HG02938 (cell line): Measurements from ENCODE around the gene MOBP.
"Not testable (repeated sequence)": the region's sequence is repeated elsewhere in the genome, so short reads cannot be mapped to it uniquely, and the experiment has no call there.

Experiments
- ATAC-seq: cut with Tn5 transposase; IDR thresholded peaks from one replicate; pipeline ENCODE4 v1.9.1; 2021; ENCODE audit warnings: mild to moderate bottlenecking, moderate library complexity; ENCODE audit not compliant: unreplicated experiment

MOBP gene

DNA sequence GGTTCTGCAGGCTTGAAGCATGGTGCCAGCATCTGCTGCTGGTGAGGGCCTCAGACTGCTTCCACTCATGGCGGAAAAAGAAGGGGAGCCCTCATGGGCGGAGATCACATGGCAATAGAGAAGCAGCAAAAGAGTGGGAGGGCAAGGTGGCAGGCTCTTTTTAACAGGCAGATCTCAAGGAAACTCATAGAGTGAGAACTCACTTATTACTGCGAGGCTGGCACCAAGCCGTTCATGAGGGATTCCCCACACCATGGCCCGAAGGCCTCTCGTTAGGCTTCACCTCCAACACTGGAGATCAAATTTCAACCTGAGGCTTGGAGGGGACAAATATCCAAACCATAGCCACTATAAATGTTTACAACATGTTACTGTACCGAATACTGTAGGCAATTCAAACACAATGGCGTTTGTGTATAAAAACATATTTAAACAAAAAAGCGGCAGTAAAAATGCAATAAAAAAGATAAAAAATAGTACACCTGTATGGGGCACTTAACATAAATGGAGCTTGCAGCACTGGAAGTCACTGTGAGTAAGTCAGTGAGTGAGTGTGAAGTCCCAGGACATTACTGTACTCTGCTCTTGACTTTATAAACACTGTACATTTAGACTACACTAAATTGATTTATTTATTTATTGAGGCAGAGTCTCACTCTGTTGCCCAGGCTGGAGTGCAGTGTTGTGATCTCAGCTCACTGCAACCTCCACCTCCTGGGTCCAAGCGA is 18.8 kb upstream of the MOBP start:
- no peak for ATAC-seq

DNA sequence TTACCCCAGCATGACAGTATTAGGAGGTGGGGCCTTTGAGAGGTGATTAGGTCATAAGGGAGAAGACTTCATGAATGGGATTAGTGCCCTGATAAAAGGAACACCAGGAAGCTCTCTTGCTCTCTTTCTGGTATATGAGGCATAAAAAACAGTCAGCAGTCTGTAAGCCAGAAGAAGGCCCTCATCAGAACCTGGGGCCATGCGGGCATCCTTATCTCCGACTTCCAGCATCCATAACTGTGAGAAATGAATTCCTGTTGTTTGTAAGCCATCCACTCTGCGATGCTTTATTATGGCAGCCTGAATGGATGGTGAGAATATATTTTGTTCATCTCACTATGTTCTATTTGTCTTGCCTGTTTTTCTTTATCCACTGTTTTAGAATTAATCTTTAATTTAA is 17.7 kb upstream of the MOBP start:
- ATAC-seq = no peak

DNA sequence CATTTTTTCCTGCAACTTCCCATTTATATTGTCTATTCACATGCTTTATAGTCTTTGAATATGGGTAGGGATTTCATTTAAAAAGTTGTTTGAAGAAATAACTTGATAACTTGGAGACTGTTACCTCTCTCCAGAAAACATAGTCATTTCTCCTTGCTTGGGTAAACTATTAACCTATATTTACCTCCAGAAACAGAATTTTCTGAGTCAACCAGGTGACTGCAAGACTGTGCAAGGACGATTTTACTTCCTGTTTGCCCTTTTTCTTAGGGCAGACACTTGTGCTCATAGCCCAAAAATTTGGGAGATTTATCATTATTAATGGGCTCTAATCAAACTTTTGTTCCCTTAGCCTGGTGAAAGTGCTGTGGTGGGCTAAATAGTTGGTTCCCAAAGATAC is 14.3 kb upstream of the MOBP start:
- peak; percentile 87 for ATAC-seq

DNA sequence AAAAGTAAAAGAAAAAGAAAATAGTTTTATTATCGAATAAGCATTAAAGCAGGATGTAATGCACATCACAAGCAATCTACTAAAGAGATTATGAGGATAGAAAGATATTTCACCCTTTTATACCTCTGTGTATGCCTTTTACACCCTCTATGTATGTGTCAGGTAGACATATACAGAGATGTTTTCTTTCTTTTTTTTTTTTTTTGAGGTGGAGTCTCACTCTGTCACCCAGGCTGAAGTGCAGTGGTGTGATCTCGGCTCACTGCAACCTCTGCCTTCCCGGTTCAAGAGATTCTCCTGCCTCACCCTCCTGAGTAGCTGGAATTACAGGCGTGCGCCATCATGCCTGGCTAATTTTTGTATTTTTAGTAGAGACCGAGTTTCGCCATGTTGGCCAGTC is 13.6 kb upstream of the MOBP start:
- ATAC-seq = not testable (repeated sequence)

DNA sequence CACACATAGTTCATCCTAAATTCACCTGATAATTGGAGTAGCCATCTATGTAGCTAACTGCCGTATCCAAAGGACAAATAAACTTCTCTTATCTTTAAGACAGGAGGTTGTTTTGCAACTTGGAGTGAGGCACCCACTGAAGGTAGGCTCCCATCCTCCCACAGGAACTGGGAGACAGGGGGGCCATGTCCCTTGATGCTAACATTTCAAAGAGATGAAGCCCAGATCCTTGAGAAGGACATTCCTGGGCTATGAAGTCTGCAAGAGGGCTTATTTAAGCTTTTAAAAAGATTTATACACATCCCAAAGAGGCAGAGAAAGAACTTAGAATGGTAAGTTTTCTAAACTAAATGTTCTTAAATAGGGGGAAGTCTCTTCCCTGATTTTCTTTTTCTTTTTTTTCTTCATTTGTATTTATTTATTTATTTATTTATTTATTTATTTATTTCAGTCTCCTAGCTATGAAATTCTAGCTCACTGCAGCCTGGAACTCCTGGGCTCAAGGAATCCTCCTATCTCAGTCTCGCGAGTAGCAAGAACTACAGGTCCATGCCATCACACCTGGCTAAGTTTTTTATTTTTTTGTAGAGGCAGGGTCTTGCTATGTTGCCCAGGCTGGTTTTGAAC is 12.8 kb upstream of the MOBP start:
- no peak for ATAC-seq

DNA sequence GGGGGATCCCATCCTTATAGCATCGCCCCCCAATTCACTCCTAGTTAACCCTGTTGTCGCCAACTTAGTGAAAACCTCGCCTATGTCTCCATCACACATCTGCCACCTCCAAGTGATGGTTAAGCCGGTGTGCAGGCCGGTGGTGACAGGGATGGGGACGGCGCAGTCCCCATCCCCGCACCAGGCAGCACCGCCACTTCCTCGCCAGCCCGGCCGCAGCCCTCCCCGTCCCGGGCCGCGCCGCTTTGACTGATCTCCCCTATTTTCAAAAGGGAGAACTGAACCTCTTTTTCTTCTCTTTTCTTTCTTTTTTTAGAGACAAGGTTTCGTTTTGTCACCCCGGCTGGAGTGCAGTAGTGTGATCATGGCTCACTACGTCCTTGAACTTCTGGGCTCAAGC is 11.3 kb upstream of the MOBP start:
- ATAC-seq = no peak

DNA sequence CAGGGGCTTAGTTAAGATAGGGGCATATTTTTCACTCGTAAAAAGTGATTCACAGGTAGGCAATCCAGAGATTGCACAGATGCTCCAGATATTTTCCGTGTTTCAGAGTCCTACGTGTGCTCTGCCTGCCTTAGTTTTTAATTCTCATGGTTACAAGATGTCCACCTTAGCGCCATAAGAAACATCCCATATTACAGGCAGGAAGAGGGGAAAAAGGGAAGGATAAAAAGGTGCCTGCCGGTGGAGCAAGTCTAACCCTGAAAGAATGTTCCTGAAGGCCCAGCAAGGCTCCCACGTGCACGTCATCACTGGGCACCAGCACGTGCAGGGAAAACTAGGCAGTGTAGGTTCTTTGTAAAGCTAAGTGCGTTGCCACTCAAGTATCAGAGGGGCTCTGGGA is 10.1 kb upstream of the MOBP start:
- no peak for ATAC-seq

DNA sequence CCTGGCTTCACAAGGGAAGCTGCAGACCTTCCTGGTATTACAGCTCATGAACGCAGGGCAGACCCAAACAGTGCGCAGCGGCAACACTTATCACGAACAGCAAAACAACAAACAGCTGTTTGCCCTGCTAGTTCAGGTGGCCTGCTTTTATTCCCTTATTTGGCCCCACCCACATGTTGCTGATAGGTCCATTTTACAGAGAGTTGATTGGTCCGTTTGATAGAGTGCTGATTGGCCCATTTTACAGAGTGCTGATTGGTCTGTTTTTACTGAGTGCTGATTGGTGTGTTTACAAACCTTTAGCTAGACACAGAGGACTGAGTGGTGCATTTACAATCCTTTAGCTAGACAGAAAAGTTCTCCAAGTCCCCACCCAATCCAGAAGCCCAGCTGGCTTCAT is 8.9 kb upstream of the MOBP start:
- not testable (repeated sequence) for ATAC-seq

DNA sequence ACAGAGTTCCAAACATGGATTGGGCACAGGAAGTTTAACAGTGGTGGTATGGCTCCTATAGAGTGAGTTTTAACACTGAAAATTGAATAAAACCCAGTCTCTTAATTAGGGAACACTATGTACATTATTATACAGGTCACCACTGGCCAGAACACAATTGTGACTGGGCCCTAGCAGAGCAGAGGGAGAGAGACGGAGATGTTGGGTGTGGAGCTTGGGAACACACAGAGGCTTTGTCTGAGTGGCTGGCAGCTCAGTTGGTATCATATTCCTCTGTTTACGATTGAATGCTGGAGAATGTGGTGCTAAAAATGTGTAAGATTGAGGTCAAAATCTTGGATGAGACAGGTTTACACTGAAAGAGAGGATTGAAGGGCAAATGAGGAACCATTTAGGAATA is 6.8 kb upstream of the MOBP start:
- ATAC-seq = no peak

DNA sequence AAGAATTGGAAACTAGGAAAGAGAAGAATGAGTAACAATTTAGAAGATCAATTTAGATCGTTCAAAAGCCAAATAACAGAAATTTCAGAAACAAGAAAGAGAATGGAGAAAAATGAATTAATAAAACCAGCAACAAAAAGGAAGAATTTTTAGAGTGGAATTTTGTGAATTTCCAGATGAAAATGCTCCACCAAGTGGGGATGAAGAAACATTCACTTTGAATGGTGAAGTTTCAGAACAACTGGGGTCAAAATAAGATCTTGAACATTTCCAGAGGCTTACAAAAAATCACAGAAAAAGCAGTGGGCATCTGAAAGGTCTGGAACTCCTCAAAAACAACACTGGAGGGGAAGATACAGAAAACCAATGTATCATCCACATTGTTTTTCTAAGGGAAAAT is 4.2 kb upstream of the MOBP start:
- no peak for ATAC-seq

DNA sequence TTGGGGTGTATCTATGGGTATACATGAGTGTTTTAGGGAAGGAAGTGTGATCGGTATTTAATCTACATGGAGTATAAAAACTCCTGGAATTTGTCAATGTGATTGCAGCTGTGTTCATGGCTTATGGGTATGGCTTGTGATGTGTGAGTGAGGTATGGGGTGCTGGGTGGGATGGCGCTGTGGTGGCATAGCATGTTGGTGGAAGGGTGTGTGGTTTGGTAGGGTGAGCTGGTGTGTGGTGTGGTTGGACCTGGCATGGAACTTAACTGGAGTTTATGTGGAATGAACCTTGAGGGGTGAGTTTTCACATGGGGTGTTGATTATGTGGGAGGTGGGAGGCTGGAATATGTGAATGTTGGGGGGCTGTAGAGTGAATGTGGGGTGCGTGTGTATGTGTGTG is 492 bp upstream of the MOBP start:
- no peak for ATAC-seq

DNA sequence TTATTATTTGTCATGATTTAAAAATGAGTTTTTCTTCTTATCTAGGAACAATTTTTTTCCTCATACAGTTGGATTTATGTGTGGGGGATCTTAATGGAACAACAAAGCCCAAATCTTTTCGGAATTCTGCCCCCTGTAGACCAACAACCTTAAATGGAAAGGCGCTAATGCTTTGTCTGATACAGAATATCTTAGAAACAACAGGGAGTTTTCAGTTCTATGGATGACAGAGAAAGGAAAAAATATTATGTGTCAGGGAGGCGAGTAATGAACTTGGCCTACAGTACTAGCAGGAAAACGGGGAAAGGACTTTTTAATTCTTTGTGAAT is 592 bp downstream of the MOBP start:
- no peak for ATAC-seq

DNA sequence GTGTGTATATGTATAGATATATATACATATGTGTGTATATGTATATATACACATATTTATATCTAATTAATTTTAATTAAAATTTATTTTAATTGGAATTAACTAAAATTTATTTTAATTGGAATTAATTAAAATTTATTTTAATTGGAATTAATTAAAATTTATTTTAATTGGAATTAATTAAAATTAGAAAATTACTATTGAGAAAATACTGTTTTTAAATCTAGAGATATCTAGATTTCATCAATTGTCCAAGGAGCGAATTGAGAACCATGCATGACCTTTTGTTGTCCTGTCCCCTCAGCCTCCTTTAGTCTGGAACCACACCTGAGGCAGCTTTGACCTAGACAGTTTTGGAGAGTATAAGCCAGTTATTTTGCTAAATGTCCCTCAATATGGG is 1.8 kb downstream of the MOBP start:
- ATAC-seq = no peak

DNA sequence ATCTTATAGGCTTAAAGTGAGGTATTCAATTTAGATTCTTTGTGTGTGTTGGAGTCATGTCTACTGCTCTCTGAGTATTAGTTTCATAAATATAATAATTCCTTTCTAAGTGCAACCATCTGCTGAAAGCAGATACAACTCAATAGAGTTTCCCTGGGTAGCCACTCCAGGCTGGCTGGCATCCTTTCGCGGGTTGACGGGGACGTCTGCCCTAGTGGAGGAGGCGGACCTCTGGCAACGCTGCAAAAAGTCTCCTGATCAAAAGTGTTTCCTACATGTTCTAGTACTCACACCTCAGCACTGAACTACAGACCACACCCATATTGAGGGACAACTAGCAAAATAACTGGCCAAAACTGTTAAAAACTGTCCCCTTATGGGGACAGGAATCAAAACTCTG is 2.5 kb downstream of the MOBP start:
- no peak for ATAC-seq

DNA sequence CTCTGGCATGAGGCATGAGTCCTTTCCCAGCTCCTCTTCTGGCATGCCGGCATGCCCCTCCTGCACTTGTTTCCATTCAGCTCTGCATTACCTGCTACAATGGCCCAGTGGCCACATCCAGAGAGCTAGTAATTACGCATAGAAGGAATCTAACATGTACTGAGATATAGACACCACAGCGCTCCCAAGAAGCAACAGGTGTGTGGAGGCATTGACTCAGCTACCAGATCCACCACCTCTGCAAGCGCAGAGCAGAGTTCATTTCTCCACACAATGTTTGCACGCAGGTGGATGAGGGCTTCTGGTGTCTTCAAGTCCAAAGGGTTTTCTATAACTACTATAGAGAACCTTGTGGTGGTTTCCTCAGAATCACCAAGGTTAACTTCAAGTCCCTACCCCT is 4.2 kb downstream of the MOBP start:
- ATAC-seq = no peak

DNA sequence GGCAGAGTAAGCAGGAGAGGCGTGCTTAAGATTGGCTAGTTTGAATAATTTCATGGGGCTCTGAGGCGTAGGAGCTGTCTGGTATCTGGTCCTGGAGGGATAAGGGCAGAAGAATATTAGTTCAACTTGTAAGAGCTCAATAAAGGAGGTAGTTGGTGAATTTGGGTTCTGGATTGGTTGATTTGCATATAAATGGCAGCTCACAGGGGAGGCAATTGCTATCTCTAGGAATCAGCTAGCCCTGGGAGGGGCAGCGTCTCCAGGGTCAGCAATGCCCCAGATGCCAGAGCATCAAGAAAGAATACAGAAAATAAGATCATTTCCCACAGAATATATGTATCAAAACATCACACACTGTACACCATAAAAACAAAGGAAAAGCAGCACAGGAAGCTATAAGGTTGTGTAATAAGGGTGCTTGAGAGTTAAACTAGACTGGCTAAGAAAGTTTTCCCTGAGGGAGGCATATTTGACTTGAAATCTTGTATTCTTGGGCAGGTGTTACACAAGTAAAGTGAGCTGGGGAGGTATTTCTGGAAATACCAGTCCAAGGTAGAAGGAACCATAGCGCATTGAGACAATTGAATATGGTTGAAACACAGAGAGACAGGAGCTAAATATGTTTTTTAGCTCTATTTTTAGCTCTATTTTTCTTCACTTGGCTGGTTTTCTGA is 6.1 kb downstream of the MOBP start:
- ATAC-seq = no peak

DNA sequence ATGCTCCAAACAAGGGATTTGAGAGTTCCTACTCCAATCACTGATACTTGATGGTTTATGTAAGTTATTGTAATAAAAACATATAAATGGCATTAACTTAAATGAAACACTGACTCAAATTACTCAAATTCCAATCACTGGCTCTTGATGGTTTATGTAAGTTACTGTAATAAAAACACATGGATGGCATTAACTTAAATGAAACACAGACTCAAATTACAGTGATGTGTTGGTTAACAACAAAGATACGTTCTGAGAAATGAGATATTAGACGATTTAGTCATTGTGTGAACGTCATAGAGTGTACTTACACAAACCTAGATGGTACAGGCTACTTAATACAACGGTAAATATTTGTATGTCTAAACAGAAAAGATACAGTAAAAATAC is 6.6 kb downstream of the MOBP start:
- no peak for ATAC-seq

DNA sequence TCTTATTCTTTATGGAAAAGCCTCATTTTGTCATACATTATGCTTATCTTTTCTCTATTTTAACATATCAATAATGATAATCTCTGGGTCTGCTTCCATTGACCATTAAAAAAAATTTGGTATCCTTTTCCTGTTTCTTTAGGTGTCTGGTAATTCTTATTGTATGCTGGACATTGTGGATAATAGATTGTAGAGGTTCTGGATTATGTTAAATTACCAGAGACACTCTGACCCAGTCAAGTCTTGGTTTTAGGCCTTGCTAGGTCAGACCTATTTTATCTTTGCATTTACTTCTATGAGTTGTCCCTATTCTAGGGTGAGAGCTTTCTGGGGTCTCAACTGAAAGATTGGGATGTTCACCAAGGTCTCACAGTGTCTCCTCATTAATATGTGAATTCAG is 9.3 kb downstream of the MOBP start:
- no peak for ATAC-seq

DNA sequence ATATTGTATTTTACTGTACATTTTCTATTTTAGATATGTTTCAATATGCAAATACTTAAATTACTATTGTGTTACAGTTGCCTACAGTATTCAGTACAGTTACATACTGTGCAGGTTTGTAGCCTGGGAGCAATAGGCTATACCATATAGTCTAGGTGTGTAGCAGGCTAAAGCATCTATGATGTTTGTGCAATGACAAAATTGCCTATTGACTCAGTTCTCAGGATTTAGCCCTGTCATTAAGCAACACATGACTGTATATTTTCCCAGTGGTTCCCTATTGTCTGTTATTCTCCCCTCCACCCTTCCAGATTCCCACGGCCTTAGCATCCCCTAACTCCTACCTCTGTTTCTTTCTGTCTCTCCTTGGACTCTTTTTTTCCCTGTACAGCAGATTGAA is 10.7 kb downstream of the MOBP start:
- no peak for ATAC-seq

DNA sequence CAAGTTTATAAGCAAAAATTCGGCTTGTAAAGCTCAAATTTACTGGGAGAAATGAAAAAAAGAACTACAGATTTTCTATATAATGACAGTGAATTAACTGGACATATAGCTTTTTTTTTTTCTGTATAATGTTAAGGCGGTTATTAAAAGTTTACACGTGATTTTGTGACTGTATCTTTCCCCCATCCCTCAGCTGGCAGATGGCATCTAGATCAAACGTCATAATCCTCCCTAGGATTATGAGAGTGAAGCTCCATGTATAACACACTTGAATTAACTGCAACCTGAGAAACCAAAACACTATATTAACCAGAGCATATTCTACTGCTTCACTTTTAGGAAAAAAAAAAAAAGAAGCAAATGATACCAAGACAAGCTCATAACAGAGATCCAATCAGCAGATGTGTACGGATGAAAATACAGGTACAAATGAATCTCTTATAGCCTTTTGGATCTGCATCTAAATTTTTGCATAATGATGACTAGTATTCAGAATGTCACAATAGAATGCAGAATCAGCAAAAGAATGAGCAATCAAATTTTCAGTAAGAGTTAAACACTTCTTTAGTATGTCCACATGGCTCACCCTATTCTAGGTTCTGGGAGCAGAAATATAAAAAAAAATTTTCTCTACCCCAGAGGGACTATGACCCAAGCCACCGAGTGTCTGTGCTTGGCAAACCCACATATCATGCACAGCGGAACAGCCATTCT is 12.4 kb downstream of the MOBP start:
- no peak for ATAC-seq

DNA sequence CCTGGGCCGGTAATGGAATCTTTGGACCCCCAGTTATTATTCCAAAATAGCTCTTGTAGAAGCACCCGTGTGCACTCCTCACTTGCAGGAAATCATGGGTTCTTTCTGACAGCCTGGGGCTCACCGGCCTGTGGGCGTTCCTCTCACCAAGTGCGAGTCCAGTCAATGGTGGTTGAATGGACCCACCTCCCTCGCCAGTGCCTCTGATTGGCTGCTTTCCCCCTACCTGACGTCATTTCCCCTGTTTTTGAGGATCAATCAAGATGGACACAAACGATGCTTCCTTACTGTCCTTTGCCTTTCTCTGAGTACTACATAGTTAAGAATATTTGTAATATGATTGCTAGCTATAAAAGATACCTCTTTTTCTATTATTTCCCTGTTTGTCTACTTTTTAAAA is 18.1 kb downstream of the MOBP start:
- no peak for ATAC-seq

DNA sequence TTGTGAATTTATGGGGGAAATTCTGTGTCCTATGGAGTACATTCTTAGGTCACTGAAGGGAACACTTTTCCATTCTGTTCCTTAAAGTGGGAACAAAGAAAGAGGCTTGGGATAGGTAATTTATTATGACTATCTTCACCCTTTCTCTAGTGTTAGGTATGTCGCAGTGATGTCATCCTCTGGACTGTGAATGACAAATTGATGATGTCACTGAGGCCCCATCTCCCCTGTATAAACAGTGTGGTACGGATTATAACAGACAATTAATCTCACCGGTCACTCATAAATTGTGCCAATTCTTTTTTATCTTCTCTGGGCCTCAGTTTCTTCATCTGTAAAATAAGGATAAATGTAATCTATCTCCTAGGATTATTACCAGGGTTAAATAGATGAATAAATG is 23.5 kb downstream of the MOBP start:
- no peak for ATAC-seq
